GM21737 (cell line): ENCODE data around the gene PEPD.
"Not testable (repeated sequence)": the region's sequence is repeated elsewhere in the genome, so short reads cannot be mapped to it uniquely, and the experiment has no call there.

Experiments used
- ATAC-seq: cut with Tn5 transposase; IDR thresholded peaks from one replicate; pipeline ENCODE4 v1.9.1; 2021; ENCODE audit warnings: mild to moderate bottlenecking, moderate library complexity; ENCODE audit not compliant: unreplicated experiment

PEPD gene

GRCh38 chr19:33499248-33499647 lies 22.3 kb downstream of the PEPD start:
- ATAC-seq: no peak

GRCh38 chr19:33498391-33499000 lies 23.1 kb downstream of the PEPD start:
- ATAC-seq: no peak

- ATAC-seq: no peak
These were observed 23.8 kb downstream of the PEPD start for GRCh38 chr19:33497778-33498175.

- no peak for ATAC-seq
These were observed 24.3 kb downstream of the PEPD start for GRCh38 chr19:33497131-33497777.

- ATAC-seq: no peak
These were observed 25.3 kb downstream of the PEPD start for GRCh38 chr19:33496038-33496895.

- ATAC-seq: no peak
These were observed 28.0 kb downstream of the PEPD start for GRCh38 chr19:33493401-33494275.

GRCh38 chr19:33492951-33493350 lies 28.6 kb downstream of the PEPD start:
- no peak for ATAC-seq

- no peak for ATAC-seq
These were observed 29.5 kb downstream of the PEPD start for GRCh38 chr19:33492090-33492489.

- not testable (repeated sequence) for ATAC-seq
These were observed 31.0 kb downstream of the PEPD start for GRCh38 chr19:33490596-33490995.

- no peak for ATAC-seq
These were observed 31.5 kb downstream of the PEPD start for GRCh38 chr19:33490041-33490451.

- ATAC-seq: no peak
These were observed 32.8 kb downstream of the PEPD start for GRCh38 chr19:33488826-33489225.

- no peak for ATAC-seq
These were observed 33.4 kb downstream of the PEPD start for GRCh38 chr19:33487901-33488800.

- no peak for ATAC-seq
These were observed 34.4 kb downstream of the PEPD start for GRCh38 chr19:33486936-33487811.

GRCh38 chr19:33486407-33486806 lies 35.2 kb downstream of the PEPD start:
- no peak for ATAC-seq

- no peak for ATAC-seq
These were observed 37.3 kb downstream of the PEPD start for GRCh38 chr19:33484226-33484774.

- ATAC-seq: no peak
These were observed 39.1 kb downstream of the PEPD start for GRCh38 chr19:33482476-33482875.

GRCh38 chr19:33481863-33482262 lies 39.7 kb downstream of the PEPD start:
- no peak for ATAC-seq

- ATAC-seq: not testable (repeated sequence)
These were observed 42.0 kb downstream of the PEPD start for GRCh38 chr19:33479570-33479969.

- ATAC-seq: no peak
These were observed 43.8 kb downstream of the PEPD start for GRCh38 chr19:33477781-33478180.
